H9 (cell line): ENCODE results near the gene B9D1. TPM values are rescaled to one million over a fixed set of nuclear protein-coding genes. Genes with fewer than 3 reads are reported as not detected.

ENCODE experiments used
- DNase-seq: peaks from one replicate; pipeline ENCODE4 v3.0.0-alpha.2; 2017
- H2AFZ ChIP-seq: one replicate; pipeline ENCODE4 v1.6.1; 2013; ENCODE audit warnings: mild to moderate bottlenecking, low read length, control low read depth, moderate library complexity
- H2AK5ac ChIP-seq: 2 replicates; pipeline ENCODE4 v1.6.1; 2013; ENCODE audit warnings: low read length, control low read depth, mixed read lengths; ENCODE audit not compliant: insufficient read length
- H2BK120ac ChIP-seq: one replicate; pipeline ENCODE4 v1.6.1; 2013; ENCODE audit warnings: low read depth, mild to moderate bottlenecking, low read length, control low read depth, inconsistent platforms; ENCODE audit not compliant: poor library complexity, severe bottlenecking
- H2BK12ac ChIP-seq: 2 replicates; pipeline ENCODE4 v1.6.1; 2013; ENCODE audit warnings: low read length, control low read depth, mixed read lengths, low read depth; ENCODE audit not compliant: insufficient read length
- H2BK15ac ChIP-seq: 2 replicates; pipeline ENCODE4 v1.6.1; 2013; ENCODE audit warnings: low read depth, low read length, control low read depth
- H2BK20ac ChIP-seq: one replicate; pipeline ENCODE4 v1.6.1; 2013; ENCODE audit warnings: low read depth, mild to moderate bottlenecking, low read length, control low read depth, inconsistent platforms; ENCODE audit not compliant: poor library complexity, severe bottlenecking
- H2BK5ac ChIP-seq: 2 replicates; pipeline ENCODE4 v1.6.1; 2013; ENCODE audit warnings: low read length, control low read depth, mixed read lengths; ENCODE audit not compliant: insufficient read length
- H3K14ac ChIP-seq: 2 replicates; pipeline ENCODE4 v1.6.1; 2013; ENCODE audit warnings: low read length, control low read depth; ENCODE audit not compliant: insufficient read depth
- H3K18ac ChIP-seq: 2 replicates; pipeline ENCODE4 v1.6.1; 2013; ENCODE audit warnings: low read depth, mild to moderate bottlenecking, mixed read lengths, low read length, control low read depth; ENCODE audit not compliant: insufficient read length
- H3K23ac ChIP-seq: 2 replicates; pipeline ENCODE4 v1.6.1; 2013; ENCODE audit warnings: low read length, control low read depth, mixed read lengths, low read depth; ENCODE audit not compliant: insufficient read length
- H3K23me2 ChIP-seq: 2 replicates; pipeline ENCODE4 v1.6.1; 2013; ENCODE audit warnings: low read depth, mild to moderate bottlenecking, mixed read lengths, low read length, control low read depth; ENCODE audit not compliant: insufficient read length, poor library complexity, severe bottlenecking
- H3K27ac ChIP-seq: 2 replicates; pipeline ENCODE4 v1.5.1; 2013; ENCODE audit warnings: low read length, control low read depth, mixed read lengths, low read depth; ENCODE audit not compliant: insufficient read length
- H3K27me3 ChIP-seq: 2 replicates; pipeline ENCODE4 v1.6.1; 2013; ENCODE audit warnings: low read length, control low read depth, inconsistent platforms; ENCODE audit not compliant: insufficient read depth
- H3K4ac ChIP-seq: 2 replicates; pipeline ENCODE4 v1.6.1; 2013; ENCODE audit warnings: low read depth, mild to moderate bottlenecking, control low read depth, inconsistent platforms, low read length, moderate library complexity
- H3K4me1 ChIP-seq: 2 replicates; pipeline ENCODE4 v1.6.1; 2013; ENCODE audit warnings: low read length, control low read depth, inconsistent platforms; ENCODE audit not compliant: insufficient read depth
- H3K4me2 ChIP-seq: 2 replicates; pipeline ENCODE4 v1.6.1; 2013; ENCODE audit warnings: low read length, control low read depth, mixed read lengths; ENCODE audit not compliant: insufficient read length, insufficient read depth
- H3K56ac ChIP-seq: 2 replicates; pipeline ENCODE4 v1.6.1; 2013; ENCODE audit warnings: low read depth, mild to moderate bottlenecking, mixed read lengths, low read length, control low read depth; ENCODE audit not compliant: insufficient read length
- H3K79me1 ChIP-seq: 2 replicates; pipeline ENCODE4 v1.6.1; 2013; ENCODE audit warnings: low read depth, mild to moderate bottlenecking, moderate library complexity, low read length, control low read depth, inconsistent platforms; ENCODE audit not compliant: insufficient read depth, poor library complexity, severe bottlenecking
- H3K79me2 ChIP-seq: 2 replicates; pipeline ENCODE4 v1.6.1; 2013; ENCODE audit warnings: low read length, control low read depth, inconsistent platforms; ENCODE audit not compliant: insufficient read depth
- H3K9ac ChIP-seq: 2 replicates; pipeline ENCODE4 v1.6.1; 2013; ENCODE audit warnings: low read length, control low read depth, mixed read lengths; ENCODE audit not compliant: insufficient read length; ENCODE audit errors: extremely low read depth
- H3K9me3 ChIP-seq: one replicate; pipeline ENCODE4 v1.6.1; 2013; ENCODE audit warnings: low read depth, low read length, inconsistent platforms; ENCODE audit not compliant: control insufficient read depth
- H3T11ph ChIP-seq: one replicate; pipeline ENCODE4 v1.6.1; 2013; ENCODE audit warnings: mild to moderate bottlenecking, low read length, control low read depth, inconsistent platforms
- H4K20me1 ChIP-seq: one replicate; pipeline ENCODE4 v1.6.1; 2013; ENCODE audit not compliant: control insufficient read depth, insufficient read length, insufficient read depth
- H4K5ac ChIP-seq: 2 replicates; pipeline ENCODE4 v1.6.1; 2013; ENCODE audit warnings: low read depth, mild to moderate bottlenecking, mixed read lengths, low read length, control low read depth; ENCODE audit not compliant: insufficient read length
- H4K8ac ChIP-seq: replicated peaks from 2 replicates; pipeline ENCODE4 v1.6.1; 2013; ENCODE audit warnings: low read length, control low read depth, mixed read lengths, low read depth; ENCODE audit not compliant: insufficient read length
- H4K91ac ChIP-seq: 2 replicates; pipeline ENCODE4 v1.6.1; 2013; ENCODE audit warnings: low read depth, mild to moderate bottlenecking, moderate library complexity, mixed read lengths, low read length, control low read depth; ENCODE audit not compliant: insufficient read length
- H3K27ac Mint-ChIP-seq, 3 experiments: 2 replicates in 2 of 3; 3 replicates in 1 of 3; pipeline ENCODE4 v1.8.0; 2020 to 2021; ENCODE audit warnings: mixed read lengths in 3 of 3, mild to moderate bottlenecking in 1 of 3, moderate library complexity in 1 of 3
- H3K27me3 Mint-ChIP-seq: 2 replicates; pipeline ENCODE4 v1.8.0; 2021; ENCODE audit warnings: low read depth, mild to moderate bottlenecking, moderate library complexity, mixed read lengths
- H3K36me3 Mint-ChIP-seq, 3 experiments: 2 replicates in 2 of 3; 3 replicates in 1 of 3; pipeline ENCODE4 v1.8.0; 2020 to 2021; ENCODE audit warnings: low read depth in 3 of 3, mixed read lengths in 3 of 3; ENCODE audit not compliant: insufficient read depth in 1 of 3
- H3K4me1 Mint-ChIP-seq, 2 experiments: 2 replicates each; pipeline ENCODE4 v1.8.0; 2020; ENCODE audit warnings: mixed read lengths in 2 of 2
- H3K4me3 Mint-ChIP-seq, 2 experiments: 2 replicates in 1 of 2; 3 replicates in 1 of 2; pipeline ENCODE4 v1.8.0; 2020 to 2021; ENCODE audit warnings: mild to moderate bottlenecking in 2 of 2, mixed read lengths in 2 of 2, moderate library complexity in 1 of 2
- H3K9me3 Mint-ChIP-seq, 2 experiments: 2 replicates in 1 of 2; 3 replicates in 1 of 2; pipeline ENCODE4 v1.8.0; 2020; ENCODE audit warnings: mild to moderate bottlenecking in 2 of 2, mixed read lengths in 2 of 2, moderate library complexity in 1 of 2
- CTCF ChIP-seq: fragments of 200-600 bp; sonication (generic); conservative IDR thresholded peaks from 3 replicates; pipeline ENCODE4 v1.8.0; 2021; ENCODE audit warnings: antibody characterized with exemption, mild to moderate bottlenecking
- WGBS: extraction: QIAGEN DNeasy Blood & Tissue Kit; methylation state at CpG from one replicate; pipeline ENCODE4 v1.1.7; 2013; ENCODE audit warnings: missing lambda C conversion rate, low lambda C conversion rate, mixed read lengths; ENCODE audit not compliant: insufficient read length; ENCODE audit errors: extremely low coverage; 5-methylcytosine and 5-hydroxymethylcytosine counted together
- total RNA-seq: library from RNA; stranded (reverse); gene quantifications from 2 replicates; pipeline ENCODE4 v1.2.1, GENCODE V29; 2021

B9D1 gene
- total RNA-seq, 1 experiment from 2014 or later = 30.4 TPM

GRCh38 chr17:19357351-19357750 lies 5.2 kb downstream of the B9D1 start:
- Histone ChIP-seq H3K23me2 (no peaks in the 10 kb centered on the region), H3K4me1 (no peaks in the 10 kb centered on the region), H3K14ac (no peak overlapping the region), H4K20me1 (no peaks in the 10 kb centered on the region), H2AK5ac (no peak overlapping the region), H3K79me1 (no peaks in the 10 kb centered on the region), H3K9me3 (no peaks in the 10 kb centered on the region), H2BK15ac (no peak overlapping the region), H3K9ac (no peak overlapping the region), H3T11ph (no peak overlapping the region), H3K23ac (no peak overlapping the region), H2BK12ac (no peak overlapping the region), H3K4ac (no peak overlapping the region), H2BK5ac (no peak overlapping the region), H2BK120ac (no peak overlapping the region), H3K27me3 (no peaks in the 10 kb centered on the region), H3K18ac (no peak overlapping the region), H3K79me2 (0 out of 2 replicates have a peak, but pooled peaks cover 2% of the 10 kb centered on the region), H4K91ac (no peak overlapping the region), H4K5ac (no peak overlapping the region), H3K4me2 (no peak overlapping the region), H2BK20ac (no peak overlapping the region), H3K56ac (no peak overlapping the region), H3K27ac (no peak overlapping the region), H4K8ac (no peak overlapping the region), H2AFZ (no peak overlapping the region)
- no peaks in the 10 kb centered on the region for H3K27me3 Mint-ChIP-seq
- peaks cover 9 to 35% (median 34%) of the 10 kb centered on the region in 3 experiments; a peak in 6 of 7 replicates for H3K36me3 Mint-ChIP-seq
- TF ChIP-seq CTCF = no peak
- no peak for DNase-seq
- H3K9me3 Mint-ChIP-seq = no peaks in the 10 kb centered on the region
- no peak overlapping the region for H3K4me3 Mint-ChIP-seq
- H3K4me1 Mint-ChIP-seq = peaks cover 7 to 9% of the 10 kb centered on the region in 2 experiments
- no peak overlapping the region for H3K27ac Mint-ChIP-seq
- no CpG with 5 or more reads among the region's 7 CpGs for WGBS
